ENCODE data around the gene GRM5.
"Not testable (repeated sequence)": the region's sequence is repeated elsewhere in the genome, so short reads cannot be mapped to it uniquely, and the experiment has no call there.

Gene GRM5

DNA sequence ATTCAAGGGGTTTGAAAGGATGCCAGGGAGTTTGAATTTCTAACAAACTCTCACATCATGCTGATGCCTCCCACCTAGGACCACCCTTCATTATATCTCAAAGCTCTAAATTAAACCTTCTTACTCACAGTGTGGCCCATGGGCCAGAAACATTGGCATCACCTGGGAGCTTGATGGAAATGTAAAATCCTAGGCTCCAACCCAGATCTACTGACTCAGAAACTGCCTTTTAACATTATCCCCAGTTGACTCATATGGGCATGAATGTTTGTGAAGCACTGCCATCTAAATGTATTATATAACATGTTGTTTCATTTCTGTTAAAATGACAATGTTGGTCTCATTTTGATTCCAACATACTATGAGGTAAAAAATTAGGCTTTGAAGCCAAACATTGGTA, 90.3 kb downstream of the GRM5 start:
- not testable (repeated sequence) for DNase-seq (ENCODE audit: low read depth)

DNA sequence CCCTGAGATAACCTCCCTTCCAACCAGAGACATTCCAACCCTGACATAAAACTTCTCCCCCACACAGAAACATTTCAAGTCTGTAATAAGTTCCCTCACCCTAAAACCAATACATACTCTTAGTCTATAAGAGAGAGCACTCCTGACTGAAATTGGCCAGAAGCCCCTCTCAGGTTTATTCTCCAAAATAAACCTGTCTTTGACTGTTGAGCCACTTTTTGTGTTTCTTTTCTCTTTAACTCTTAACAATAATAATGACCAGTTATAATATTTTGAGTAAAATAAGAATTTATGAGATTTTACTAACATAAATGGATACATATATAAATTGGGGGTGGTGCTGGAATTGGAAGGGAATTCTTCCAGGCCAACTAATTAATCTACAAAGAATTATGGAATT, 93.6 kb downstream of the GRM5 start:
- no peak for DNase-seq (ENCODE audit: low read depth)

DNA sequence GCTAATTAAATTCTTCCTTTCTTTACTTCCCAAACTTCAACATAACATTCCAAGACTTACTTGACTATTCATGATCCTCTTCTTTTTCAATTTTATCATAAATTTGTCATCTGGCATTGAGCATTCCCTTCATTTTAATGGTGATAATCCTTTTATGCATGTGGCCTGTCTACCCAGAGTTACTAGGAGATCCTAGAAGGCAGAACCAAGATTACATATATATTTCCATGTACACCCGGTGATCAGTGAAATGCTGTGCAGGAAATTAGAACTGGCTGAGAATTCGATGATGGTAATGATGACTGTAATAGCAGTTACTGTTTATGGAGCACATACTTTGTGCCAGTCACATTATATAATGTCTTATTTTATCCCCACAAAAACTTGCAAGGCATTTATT, 104.2 kb downstream of the GRM5 start:
- DNase-seq (ENCODE audit: low read depth): not testable (repeated sequence)

DNA sequence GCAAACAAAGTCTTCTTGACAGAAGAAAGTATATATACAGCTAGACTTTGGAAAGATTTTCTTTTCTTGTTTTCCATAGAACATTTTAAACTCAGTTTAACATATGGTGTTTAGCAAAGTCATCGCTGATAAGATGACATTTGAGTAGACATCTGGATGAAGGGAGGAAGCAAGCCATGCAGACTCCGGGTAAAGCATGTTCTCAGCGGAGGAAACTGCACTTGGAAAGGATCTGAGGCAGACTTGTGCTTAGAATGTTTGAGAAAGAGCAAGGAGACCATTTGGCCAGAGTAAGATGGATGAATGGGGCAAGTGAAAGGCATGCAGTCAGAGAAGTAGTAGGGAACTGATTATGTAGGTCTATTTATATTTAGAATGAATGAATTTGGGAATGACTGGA, 105.9 kb downstream of the GRM5 start:
- DNase-seq (ENCODE audit: low read depth): not testable (repeated sequence)

DNA sequence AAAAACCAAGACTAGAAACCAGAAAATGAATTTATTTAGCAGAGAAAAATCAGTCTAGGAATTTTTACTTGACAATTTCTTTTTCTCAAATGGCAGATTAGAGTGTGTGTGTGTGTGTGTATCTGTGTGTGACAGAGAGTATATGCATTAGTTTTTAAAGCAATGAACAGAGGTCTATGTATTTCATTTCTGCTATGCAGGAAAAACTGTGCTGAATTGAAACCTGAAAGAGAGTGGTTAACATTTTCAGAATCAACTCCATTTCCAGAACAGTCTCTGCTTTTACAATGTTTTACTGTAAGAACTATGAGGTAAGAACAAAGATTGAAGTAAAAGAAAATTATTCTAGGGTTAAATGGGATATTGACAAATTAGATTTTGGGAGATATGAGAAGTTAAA, 114.8 kb downstream of the GRM5 start:
- DNase-seq (ENCODE audit: low read depth): no peak

DNA sequence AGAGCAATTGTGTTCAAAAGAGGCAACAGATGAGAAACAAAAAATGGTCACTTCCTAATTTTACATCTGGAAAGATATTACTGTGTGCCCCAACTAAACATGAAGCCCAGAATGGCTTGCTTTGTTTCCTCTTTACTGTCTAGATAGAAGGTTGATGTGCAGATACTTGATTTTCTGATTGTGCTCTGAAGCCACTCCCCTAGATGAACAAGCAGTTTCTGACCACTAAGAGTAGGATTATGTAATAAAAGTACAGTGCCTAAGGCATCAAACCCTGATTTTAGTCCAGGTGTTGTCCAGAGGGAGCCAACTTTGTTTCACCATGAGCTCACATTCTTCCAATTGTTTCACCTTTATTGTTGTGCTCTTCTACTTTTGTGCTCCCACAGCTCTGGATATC, 116.9 kb downstream of the GRM5 start:
- DNase-seq (ENCODE audit: low read depth): not testable (repeated sequence)

DNA sequence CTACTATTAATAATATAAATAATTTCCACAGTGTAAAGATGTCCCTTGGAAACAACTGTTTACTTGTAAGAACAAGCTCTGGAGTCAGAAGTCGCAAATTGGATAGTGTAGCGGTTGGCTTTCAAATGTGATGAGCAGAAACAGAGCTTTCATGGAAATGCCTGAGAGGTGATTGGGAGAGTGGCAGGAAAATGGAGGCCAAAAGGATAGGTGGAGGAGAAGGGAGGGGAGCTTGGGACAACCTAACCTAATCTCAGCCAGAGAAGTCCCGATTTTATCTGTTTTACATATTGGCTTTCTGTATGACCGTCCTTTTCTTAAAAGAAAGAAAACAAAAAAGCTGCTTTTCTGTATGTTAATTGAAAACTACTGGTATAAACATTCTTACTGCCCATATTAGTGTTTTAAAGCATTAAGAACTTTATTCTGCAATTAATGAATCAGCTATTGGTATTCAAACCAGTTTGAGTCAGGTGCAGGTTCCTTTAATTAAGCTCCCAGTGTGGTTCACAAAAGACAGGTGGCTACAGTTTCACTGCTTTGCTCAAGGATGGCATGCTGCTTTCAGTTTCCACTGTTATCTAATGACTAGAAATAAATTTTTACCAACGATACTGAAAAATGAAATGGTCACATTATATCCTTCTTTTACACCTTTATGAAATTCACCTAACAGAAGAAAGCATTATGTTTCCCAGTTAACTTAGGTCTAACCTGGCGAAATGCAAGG, 117.8 kb downstream of the GRM5 start:
- DNase-seq (ENCODE audit: low read depth): not testable (repeated sequence)

DNA sequence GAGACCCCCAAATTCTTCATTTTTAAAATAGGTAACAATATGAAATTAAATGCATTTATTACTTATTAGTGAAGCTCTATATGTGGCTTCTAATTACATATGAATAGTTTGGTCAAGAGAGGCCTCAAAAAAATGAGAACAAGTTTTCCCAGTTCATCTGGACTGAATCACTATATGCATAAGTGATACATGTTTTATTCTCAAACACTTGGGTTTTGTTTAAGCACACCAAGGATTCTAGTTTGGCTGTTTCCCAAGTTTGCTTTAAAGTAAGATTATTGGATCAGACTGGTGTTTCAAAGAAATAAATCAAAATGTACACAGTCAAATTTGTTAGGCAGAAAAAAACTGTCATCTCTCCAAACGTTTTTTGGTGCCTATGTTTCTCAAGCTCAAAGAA, 136.1 kb downstream of the GRM5 start:
- not testable (repeated sequence) for DNase-seq (ENCODE audit: low read depth)

DNA sequence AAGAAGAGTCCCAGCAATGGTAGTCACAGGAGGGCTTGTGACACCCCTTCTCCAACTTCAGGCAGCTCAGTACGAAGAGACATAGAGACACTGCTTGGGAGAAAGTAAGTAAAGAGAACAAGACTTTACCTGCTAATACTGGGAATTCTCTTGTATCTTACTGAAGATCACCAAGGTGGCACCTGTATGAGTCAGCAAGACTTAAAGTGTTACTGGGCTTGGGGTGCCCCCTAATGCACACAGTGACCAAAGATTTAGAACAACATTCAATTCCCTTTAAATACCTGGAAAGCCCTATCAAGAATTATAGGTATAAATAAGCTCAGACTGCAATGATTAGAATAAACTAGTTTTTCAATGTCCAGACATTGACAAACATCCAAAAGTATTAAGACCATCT, 148.7 kb downstream of the GRM5 start:
- DNase-seq (ENCODE audit: low read depth): not testable (repeated sequence)

DNA sequence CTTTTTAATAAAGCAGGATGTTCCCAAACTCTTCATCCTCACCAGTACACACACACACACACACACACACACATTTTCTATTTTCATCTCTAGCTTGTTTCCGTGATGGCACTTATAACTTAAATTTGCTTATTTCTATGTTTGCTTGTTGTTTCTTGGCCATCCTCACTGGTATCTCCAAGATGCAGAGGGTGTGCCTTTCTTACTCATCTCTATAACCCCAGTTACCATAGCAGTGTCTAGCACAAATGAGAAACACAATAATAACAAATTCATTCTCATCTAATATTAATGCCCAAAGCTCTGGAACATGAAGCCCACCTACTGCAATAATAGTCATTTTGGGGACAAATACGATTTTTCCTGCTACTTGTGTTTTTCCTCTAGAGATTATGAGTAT, 156.3 kb downstream of the GRM5 start:
- DNase-seq (ENCODE audit: low read depth): no peak

DNA sequence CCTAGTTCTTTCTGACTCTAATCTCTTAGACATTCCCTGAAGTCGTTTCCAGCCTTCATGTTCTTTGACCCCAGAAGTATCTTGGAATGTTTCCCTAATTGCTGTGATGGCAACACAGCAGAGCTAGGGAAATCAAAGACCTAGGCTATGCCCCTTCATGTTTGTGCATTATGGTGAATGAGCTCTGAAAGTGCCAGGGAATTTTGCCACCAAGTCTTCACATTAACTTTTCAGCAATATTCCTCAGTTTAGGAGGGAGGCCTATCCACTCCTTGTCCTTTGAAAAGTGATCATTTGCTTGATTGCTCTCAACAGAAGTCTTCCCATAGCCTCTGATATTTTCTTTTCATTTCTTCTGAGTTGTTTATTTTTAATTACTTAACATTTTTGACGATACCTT, 164.3 kb downstream of the GRM5 start:
- not testable (repeated sequence) for DNase-seq (ENCODE audit: low read depth)

DNA sequence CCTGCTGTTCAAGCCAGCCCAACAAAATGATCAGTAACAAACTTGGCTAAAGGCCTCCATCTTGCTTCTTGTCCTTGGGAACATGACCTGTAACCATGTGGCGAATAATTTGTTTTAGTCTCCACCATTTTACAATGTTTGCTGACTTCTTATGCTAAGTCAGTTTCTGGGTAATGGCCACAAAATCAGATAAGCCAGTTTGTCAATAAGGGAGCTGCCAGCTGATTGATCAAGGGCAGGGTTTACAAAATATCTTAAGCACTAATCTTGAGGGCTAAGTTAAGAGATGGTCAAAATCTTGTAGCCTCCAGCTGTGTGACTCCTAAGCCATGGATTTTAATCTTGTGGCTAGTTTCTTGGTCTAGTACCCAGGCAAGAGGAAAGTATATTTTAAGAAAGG, 176.9 kb downstream of the GRM5 start:
- DNase-seq (ENCODE audit: low read depth): not testable (repeated sequence)

DNA sequence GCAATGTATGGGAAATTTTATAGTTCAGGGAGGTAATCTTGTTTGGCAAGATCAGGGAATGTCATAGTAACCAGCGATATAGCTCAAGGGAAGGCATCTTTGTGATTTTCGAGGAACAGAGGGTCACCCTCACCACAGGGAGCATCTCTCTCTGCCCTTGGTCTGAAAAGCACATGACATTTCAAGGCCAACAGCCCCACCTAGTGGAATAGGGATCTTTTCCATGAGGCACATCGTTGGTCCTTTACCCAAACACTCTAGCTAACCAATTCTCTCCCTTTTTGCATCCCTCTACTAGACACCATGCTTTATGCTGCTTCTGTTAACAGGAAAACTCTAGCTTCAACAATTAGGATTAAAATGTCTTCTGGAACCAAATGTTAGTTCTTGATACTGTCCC, 179.0 kb downstream of the GRM5 start:
- peak; percentile 5 for DNase-seq (ENCODE audit: low read depth)

DNA sequence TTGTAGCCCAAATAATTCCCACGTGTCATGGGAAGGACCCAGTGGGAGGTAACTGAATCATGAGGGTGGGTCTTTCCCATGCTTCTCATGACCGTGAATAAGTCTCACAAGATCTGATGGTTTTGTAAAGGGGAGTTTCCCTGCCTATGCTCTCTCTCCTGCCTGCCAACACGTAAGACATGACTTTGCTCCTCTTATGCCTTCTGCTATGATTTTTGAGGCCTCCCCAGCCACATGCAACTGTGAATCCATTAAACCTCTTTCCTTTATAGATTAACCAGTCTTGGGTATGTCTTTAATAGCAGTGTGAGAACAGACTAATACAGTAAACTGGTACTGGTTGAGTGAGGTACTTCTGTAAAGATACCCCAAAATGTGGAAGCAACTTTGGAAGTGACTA, 183.0 kb downstream of the GRM5 start:
- DNase-seq (ENCODE audit: low read depth): not testable (repeated sequence)

DNA sequence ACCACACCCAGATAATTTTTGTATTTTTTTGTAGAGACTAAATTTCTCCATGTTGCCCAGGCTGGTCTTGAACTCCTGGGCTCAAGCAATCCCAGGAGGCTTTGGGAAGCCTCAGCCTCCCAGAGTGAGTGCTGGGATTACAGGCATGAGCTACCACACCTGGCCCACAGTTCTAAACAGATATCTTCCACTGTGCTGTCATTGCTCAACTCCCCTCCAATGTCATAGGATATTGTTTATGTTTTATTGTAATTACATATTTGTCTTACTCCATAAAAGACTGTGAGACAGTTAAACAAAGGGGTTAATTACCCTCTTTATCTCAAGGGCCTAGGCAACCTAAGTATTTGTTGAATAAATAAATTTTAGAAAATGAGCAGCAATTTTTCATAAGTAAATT, 204.2 kb downstream of the GRM5 start:
- no peak for DNase-seq (ENCODE audit: low read depth)

DNA sequence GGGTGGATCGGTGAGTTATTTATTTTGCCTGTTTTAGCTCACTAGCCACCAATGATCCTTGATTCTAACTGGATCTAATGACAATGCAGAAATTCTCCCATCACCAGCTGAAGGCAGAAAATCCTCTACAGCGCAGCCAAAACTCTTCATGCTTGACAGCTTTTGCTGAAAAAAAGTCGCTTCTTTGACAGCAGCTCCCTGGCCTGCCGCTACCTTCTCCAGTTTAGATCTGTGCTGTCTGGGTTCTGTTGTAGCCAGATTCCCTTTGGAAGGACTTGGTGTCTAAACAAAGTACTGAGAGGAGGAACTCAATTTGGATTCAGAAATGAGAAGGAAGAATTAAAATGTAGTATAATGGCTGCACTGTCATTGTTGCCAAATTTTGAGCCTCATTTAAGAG, 205.4 kb downstream of the GRM5 start:
- DNase-seq (ENCODE audit: low read depth): not testable (repeated sequence)

DNA sequence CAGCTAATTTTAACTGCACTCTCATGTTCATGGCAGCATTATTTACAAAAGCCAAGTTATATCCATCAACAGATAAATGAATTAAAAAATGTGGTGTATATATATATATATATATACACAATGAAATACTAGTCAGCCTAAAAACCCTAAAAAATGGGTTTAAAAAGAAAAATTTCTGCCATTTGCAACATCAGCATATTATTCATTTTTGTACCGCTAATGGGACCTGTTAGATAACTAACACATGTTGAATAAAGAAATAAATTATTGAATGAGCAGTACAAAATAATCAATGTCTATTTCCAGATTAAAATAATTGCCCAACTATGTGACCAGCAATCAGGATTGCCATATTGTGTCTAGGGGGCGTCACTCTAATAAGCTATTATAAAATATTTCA, 211.8 kb downstream of the GRM5 start:
- DNase-seq (ENCODE audit: low read depth): not testable (repeated sequence)

DNA sequence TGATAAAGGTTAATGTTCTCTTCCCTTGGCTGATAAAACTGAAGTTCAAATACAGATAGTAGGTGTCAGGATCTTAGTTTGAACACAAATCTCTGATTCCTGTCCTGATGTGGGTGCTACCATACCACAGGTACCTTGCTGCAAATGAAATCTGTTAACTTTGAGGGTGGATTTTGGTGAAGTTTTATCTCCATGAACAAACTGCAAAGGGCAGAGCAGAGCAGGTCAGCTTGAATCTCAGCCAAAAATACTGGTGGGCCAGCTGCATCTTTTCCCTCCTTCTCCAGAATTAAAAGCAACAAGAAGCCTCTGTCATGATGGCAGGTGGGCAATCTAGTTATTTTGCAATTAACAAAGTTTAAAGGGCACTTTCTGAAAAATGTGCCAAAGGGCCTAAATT, 214.2 kb downstream of the GRM5 start:
- DNase-seq (ENCODE audit: low read depth): not testable (repeated sequence)

DNA sequence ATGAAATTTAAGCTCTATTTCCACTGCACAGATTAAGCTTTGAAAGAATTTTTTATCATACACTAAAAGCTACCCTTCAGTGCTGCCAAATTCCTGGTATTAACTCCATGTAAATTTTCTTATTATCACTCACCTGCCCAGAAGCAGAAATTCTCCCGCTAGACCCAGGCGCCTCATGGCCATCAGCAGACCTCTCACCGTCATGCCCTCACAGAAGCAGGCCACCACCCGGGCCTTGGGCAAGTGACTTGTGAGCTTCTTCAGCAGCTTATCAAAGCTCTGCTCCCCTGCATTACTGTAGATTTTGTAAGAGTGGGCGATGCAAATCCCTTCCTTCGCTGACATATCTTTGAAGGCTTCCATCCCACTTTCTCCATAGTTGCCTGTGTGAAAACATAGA, 216.0 kb downstream of the GRM5 start:
- not testable (repeated sequence) for DNase-seq (ENCODE audit: low read depth)

DNA sequence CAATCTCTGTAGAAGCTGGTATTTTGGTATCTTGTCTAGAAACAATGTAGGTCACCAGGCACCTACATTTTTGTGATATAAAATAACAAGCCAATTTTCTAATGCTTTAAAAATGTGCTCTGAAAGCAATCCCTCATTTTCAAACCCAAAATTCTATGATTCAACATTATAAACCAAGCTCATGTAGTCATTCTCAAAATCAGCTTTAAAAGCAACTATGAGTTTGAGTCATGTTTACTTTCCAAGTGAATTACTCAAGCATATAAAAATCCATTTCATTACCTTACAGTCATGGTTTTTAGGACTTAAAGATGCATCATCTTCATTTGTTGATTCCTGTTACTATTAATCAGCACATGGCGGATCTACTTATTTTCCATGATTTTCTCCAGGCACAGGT, 216.4 kb downstream of the GRM5 start:
- no peak for DNase-seq (ENCODE audit: low read depth)

DNA sequence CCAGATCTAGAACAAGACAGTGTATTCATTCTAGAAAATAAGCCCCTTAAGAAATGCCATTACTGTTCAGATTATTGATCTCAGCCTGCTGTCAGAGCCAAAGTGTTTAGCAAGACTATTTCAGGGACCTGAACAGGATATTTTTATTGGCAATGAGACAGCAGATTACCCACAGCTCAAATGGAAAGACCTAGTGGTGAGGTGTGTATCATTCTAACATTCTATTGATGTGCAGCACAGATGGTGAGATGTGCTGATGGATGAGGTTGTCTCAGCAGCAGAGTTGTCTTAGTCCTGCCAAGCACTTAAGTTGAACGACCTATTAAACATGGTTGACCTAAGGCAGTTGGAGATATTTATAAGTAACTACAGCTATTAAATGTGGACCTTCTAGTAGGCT, 219.5 kb downstream of the GRM5 start:
- DNase-seq (ENCODE audit: low read depth): not testable (repeated sequence)

DNA sequence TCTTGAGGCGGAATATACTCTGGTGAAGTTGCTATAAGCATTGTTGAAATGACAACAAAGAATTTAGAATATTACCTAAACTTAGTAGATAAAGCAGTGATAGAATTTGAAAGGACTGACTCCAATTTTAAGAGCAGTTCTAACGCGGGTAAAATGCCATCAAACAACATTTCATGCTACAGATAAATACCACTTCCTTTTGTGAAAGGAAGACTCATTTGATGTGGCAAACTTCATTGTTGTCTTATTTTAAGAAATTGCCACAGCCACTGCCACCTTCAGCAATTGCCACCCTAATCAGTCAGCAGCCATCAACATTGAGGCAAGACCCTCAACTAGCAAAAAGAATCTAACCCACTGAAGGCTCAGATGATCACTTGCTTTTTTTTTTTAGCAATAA, 220.8 kb downstream of the GRM5 start:
- DNase-seq (ENCODE audit: low read depth): not testable (repeated sequence)

DNA sequence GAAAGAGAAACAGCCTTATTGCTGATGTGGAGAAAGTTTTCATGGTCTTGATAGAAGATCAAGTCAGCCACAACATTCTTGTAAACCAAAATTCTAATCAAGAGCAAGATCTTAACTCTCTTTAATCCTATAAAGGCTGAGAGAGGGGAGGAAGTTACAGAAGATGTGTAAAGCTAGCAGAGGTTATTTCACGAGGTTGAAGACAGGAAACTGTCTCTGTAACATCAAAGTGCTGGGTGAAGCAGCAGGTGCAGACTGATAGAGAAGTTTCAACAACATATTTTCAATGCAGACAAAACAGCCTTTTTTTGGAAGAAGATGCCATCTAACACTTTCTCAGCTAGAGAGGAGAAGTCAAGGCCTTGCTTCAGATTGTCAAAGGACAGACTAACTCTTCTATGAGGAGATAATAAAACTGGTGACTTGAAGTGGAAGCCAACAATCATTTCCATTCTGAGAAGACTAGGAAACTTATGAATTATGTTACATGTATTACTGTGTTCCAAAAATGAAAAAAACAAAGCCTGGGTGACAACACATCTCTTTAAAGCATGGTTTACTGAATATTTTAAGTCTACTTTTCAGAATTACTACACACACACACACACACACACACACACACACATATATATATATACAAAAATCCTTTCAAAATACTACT, 221.9 kb downstream of the GRM5 start:
- DNase-seq (ENCODE audit: low read depth): not testable (repeated sequence)

DNA sequence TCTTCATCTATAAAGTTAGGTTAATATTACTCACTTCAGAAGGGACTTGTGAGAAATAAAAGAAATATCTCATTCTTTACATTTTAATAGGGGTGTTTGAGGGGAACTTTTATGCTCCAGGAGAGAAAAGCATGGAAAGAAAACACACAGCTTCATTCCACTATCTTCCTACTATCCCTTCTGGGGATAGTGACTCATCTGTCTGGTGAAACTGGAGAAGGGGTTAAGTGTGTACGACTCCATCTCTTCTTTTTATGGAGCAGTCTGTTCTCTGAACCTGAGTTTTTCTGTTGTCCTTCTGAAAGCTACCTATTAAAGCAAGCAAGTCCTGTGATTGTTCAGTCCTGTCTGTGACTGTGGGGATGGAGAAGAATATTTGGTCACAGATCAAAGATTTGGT, 227.6 kb downstream of the GRM5 start:
- not testable (repeated sequence) for DNase-seq (ENCODE audit: low read depth)

Measured in activated T-cell treated with anti-CD3 and anti-CD28 coated beads for 1 hour (primary cell).